ENCODE results near the gene FAM193A.

Gene FAM193A

GRCh38 chr4:2744576-2745270 is 208.3 kb downstream of the FAM193A start:
- no peak for DNase-seq (ENCODE audit: low read depth)
- no peak overlapping the region for H3K4me3 ChIP-seq (ENCODE audit: low read depth, low read length)
- no peak for TF ChIP-seq CTCF (IDR thresholded peaks at IDR 0.05; ENCODE audit: control insufficient read depth, extremely low read depth, insufficient read depth)

DNA sequence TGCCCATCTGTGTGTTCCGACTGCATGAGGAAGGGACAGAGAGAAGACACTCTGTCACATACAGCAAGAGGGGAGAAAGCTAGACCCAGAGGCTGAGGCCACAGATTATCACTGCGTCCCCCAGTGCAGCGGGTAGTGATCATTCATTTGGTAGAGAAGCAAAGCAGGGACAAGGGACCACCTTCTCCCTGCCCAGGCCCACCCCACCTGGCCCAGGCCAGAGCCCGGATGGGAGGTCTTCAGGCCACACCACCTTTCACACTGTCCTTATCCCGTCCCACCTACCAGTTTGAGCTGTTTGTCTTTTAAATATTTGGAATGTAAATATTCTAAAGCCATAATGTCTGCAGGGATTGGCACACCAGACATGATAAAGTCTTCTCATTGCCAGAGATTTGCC is 209.1 kb downstream of the FAM193A start:
- no peak for TF ChIP-seq CTCF (IDR thresholded peaks at IDR 0.05; ENCODE audit: control insufficient read depth, extremely low read depth, insufficient read depth)
- no peak overlapping the region for H3K4me3 ChIP-seq (ENCODE audit: low read depth, low read length)
- DNase-seq (ENCODE audit: low read depth): peak; percentile 46

DNA sequence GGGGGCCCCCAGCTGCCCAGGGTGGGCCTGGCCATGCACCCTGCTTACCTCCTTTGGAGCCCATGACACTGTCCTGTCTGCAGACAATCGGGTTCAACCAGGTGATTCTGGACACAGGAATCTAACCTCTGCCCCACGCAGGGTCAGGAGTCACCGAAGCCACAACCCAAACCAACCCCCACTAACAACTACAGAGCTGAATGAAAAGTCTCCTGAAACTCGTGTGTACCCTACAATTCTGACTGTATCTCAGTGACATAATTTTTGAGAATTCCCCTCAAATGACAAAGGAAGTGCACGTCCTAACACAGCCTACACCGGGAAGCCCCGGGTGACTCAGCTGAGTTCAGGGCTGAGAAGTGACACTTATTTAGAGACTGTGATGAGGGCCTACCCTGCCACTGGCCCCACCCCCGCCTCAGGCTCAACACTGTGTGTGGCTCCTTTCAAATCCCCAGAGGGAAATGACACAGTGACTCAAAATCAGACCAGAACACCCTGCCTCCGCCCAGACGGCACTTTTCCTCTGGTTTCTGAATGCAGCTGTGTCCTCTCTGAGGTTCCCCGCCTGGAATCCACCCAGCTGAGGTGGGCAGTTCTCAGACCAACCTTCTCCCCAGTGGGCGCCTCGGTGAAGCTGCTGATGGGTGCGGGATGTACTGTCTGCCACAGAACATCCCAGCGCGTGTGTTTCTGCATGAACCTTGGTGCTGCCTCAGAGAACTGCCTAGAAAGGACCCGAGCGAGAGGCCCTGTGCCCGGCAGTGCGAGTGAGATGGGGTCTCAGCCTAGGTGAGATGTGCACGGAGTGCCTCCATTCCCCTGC is 209.7 kb downstream of the FAM193A start:
- no peak overlapping the region for H3K4me3 ChIP-seq (ENCODE audit: low read depth, low read length)
- DNase-seq (ENCODE audit: low read depth): no peak
- no peak for TF ChIP-seq CTCF (IDR thresholded peaks at IDR 0.05; ENCODE audit: control insufficient read depth, extremely low read depth, insufficient read depth)

DNA sequence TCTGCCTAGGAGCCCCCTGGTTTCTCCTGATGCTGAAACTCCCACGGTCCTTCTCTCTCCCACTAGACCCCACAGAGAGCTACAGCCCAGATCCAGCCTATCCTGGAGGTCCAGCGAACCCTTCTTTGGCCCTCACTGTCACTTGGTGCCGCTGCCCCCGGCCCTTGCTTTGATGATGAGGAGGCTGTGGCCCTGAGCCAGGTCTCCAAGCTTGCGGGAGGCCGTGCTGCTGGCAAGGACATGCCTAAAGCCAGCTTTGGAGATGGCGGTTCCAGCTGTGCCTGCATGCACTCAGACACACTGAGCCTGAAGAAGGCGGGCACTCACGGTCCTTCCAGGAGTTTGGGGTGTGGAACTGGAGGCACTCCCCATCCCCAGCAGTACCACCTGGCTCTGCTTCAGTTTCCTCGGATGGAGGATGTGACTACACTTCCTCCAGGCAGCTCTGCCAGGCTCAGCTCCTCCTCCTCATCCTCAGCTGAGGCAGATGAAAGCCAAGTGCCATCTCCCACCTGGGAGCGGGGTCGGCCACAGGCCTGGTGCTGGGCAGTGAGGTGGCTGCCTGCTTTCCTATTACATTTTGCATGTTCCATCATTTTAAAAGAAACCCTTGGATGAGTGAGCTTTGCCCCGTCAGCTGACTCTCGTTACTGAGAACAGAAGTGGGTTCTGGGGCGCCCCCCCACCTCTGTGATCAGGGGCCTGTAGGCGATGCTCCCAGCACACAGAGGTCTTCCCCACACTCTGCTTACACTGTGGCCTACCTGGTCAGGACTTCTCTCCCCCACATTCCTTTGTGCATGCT is 210.6 kb downstream of the FAM193A start:
- H3K4me3 ChIP-seq (ENCODE audit: low read depth, low read length): no peak overlapping the region
- TF ChIP-seq CTCF (IDR thresholded peaks at IDR 0.05; ENCODE audit: control insufficient read depth, extremely low read depth, insufficient read depth): no peak
- DNase-seq (ENCODE audit: low read depth): no peak

- H3K4me3 ChIP-seq (ENCODE audit: low read depth, low read length): no peak overlapping the region
- no peak for TF ChIP-seq CTCF (IDR thresholded peaks at IDR 0.05; ENCODE audit: control insufficient read depth, extremely low read depth, insufficient read depth)
- no peak for DNase-seq (ENCODE audit: low read depth)
Observed at GRCh38 chr4:2750719-2751605, 214.5 kb downstream of the FAM193A start.

- no peak for TF ChIP-seq CTCF (IDR thresholded peaks at IDR 0.05; ENCODE audit: control insufficient read depth, extremely low read depth, insufficient read depth)
- peak; percentile 40 for DNase-seq (ENCODE audit: low read depth)
- H3K4me3 ChIP-seq (ENCODE audit: low read depth, low read length): no peak overlapping the region
Observed at GRCh38 chr4:2753436-2753835, 217.0 kb downstream of the FAM193A start.

Data from LNCaP clone FGC (cell line).